ENCODE data around the gene AFAP1.

- TF ChIP-seq POLR2A (IDR thresholded peaks at IDR 0.05) (no peak), CTCF (IDR thresholded peaks at IDR 0.05) (peak in 1 of 4 experiments; percentile 13)
Measured at GRCh38 chr4:7938609-7939376, 868 bp downstream of the AFAP1 start.

All from uterus (tissue), 2 donors.